Parathyroid adenoma (tissue), 2 donors: ENCODE measurements around the gene ZNF787.
A peak's percentile ranks its signal among the peaks of the same experiment; 100 is the strongest.

Experiments
- H2AFZ ChIP-seq: fragments of 300-600 bp; sonication (generic); one replicate; pipeline ENCODE4 v1.7.0; 2017; ENCODE audit warnings: antibody characterized with exemption, mild to moderate bottlenecking
- H3K27ac ChIP-seq: fragments of 300-600 bp; sonication (generic); one replicate; pipeline ENCODE4 v1.7.0; 2017
- H3K27me3 ChIP-seq: fragments of 300-600 bp; sonication (generic); one replicate; pipeline ENCODE4 v1.7.0; 2017; ENCODE audit warnings: low read length; ENCODE audit not compliant: control insufficient read depth, insufficient read depth
- H3K36me3 ChIP-seq: fragments of 300-600 bp; sonication (generic); one replicate; pipeline ENCODE4 v1.7.0; 2017; ENCODE audit warnings: low read length; ENCODE audit not compliant: control insufficient read depth, insufficient read depth
- H3K4me1 ChIP-seq: fragments of 300-600 bp; sonication (generic); one replicate; pipeline ENCODE4 v1.7.0; 2017; ENCODE audit warnings: control low read depth
- H3K4me2 ChIP-seq: fragments of 300-600 bp; sonication (generic); one replicate; pipeline ENCODE4 v1.7.0; 2017; ENCODE audit warnings: low read length
- H3K4me3 ChIP-seq: fragments of 300-600 bp; sonication (generic); one replicate; pipeline ENCODE4 v1.7.0; 2017; ENCODE audit warnings: low read depth, low read length
- H3K79me2 ChIP-seq: fragments of 300-600 bp; sonication (generic); one replicate; pipeline ENCODE4 v1.7.0; 2017; ENCODE audit warnings: control low read depth
- H3K9ac ChIP-seq: fragments of 300-600 bp; sonication (generic); one replicate; pipeline ENCODE4 v1.7.0; 2017; ENCODE audit warnings: mild to moderate bottlenecking
- H3K9me3 ChIP-seq: fragments of 300-600 bp; sonication (generic); one replicate; pipeline ENCODE4 v1.7.0; 2017; ENCODE audit warnings: low read length; ENCODE audit not compliant: control insufficient read depth
- TF ChIP-seq, protein P1 (sequence below): fragments of 300-600 bp; sonication (generic); IDR thresholded peaks from one replicate; pipeline ENCODE4 v1.7.0; 2017; ENCODE audit warnings: antibody characterized with exemption, mild to moderate bottlenecking
- donor health status: primary hyperparathyroidism.

The ZNF787 gene

DNA sequence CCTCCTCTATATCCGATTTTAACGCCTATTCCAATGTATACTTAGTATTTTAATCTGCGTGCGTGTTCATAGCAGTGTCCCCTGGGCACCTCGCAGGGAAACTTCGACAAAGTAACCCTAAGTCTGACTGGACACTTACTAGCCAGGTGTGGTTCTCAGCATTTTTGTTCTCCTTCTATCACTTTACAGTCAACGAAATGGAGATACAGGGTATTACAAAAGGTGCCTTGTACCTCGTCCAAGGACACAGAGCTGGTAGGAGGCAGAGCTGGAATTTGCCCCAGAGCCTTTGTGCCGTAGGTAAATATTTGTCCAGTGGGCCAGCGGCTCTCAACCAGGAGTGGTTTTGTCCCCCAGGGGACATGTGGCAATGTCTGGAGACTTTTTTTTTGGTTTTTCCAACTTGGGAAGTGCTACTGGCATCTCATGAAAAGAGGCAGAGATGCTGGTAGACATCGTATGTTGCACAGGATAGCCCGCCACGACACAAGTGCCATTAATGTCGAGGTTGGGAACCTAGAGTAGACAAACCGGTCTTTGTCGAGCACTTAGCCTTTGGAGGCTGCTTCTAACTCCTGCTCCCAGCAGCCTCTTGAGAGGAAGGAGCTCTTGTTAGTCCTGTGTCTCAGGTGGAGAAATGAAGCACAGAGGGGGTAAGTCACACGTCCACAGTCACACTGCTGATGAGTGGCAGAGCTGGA, 21.1 kb upstream of the ZNF787 start:
- H3K9me3 ChIP-seq, result no peaks in the 10 kb centered on the region
- TF ChIP-seq, protein P1, sequence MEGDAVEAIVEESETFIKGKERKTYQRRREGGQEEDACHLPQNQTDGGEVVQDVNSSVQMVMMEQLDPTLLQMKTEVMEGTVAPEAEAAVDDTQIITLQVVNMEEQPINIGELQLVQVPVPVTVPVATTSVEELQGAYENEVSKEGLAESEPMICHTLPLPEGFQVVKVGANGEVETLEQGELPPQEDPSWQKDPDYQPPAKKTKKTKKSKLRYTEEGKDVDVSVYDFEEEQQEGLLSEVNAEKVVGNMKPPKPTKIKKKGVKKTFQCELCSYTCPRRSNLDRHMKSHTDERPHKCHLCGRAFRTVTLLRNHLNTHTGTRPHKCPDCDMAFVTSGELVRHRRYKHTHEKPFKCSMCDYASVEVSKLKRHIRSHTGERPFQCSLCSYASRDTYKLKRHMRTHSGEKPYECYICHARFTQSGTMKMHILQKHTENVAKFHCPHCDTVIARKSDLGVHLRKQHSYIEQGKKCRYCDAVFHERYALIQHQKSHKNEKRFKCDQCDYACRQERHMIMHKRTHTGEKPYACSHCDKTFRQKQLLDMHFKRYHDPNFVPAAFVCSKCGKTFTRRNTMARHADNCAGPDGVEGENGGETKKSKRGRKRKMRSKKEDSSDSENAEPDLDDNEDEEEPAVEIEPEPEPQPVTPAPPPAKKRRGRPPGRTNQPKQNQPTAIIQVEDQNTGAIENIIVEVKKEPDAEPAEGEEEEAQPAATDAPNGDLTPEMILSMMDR, result no peak
- H3K27ac ChIP-seq, result peak overlapping the region; percentile 61
- no peaks in the 10 kb centered on the region for H3K36me3 ChIP-seq
- H3K27me3 ChIP-seq, result no peaks in the 10 kb centered on the region
- H3K79me2 ChIP-seq, result no peaks in the 10 kb centered on the region
- no peak overlapping the region for H3K9ac ChIP-seq
- H3K4me1 ChIP-seq, result no peaks in the 10 kb centered on the region
- peak overlapping the region; percentile 67 for H3K4me3 ChIP-seq
- H3K4me2 ChIP-seq, result peak overlapping the region; percentile 57
- H2AFZ ChIP-seq, result peak overlapping the region; percentile 73

DNA sequence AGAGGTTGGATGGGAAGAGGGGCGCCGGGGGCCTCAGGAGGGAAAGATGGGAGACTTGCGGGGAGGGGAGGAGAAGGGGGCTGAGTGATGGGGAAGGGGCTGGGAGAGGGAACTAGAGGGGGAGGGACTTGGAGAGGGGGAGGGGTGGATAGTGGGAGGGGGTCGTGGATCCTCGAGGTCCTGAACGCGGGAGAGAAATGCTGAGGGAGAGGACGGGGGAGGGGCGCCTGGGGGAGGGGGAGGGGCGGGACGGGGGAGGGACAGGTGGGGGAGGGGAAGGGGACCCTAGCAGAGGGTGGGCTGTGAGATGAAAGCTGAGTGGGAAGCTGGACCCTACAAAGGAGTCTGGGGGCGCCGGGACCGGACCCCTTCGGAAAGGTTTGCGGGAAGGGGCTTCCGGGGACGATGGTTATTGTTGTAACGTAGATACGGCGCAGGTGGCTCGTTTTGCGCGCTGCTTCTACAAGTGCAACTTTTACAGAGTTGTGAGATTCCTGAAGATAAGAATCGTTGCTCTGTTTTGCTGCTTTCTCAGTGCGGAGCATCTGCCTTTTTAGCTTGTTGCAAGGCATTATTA, 20.4 kb upstream of the ZNF787 start:
- TF ChIP-seq, protein P1, result no peak
- Histone ChIP-seq H3K36me3 (no peaks in the 10 kb centered on the region), H3K79me2 (no peaks in the 10 kb centered on the region), H3K4me3 (peak overlapping the region; percentile 67), H3K4me2 (peak overlapping the region; percentile 57), H3K4me1 (no peaks in the 10 kb centered on the region), H3K27me3 (no peaks in the 10 kb centered on the region), H3K9ac (no peak overlapping the region), H2AFZ (peak overlapping the region; percentile 88), H3K27ac (peak overlapping the region; percentile 88), H3K9me3 (no peaks in the 10 kb centered on the region)

DNA sequence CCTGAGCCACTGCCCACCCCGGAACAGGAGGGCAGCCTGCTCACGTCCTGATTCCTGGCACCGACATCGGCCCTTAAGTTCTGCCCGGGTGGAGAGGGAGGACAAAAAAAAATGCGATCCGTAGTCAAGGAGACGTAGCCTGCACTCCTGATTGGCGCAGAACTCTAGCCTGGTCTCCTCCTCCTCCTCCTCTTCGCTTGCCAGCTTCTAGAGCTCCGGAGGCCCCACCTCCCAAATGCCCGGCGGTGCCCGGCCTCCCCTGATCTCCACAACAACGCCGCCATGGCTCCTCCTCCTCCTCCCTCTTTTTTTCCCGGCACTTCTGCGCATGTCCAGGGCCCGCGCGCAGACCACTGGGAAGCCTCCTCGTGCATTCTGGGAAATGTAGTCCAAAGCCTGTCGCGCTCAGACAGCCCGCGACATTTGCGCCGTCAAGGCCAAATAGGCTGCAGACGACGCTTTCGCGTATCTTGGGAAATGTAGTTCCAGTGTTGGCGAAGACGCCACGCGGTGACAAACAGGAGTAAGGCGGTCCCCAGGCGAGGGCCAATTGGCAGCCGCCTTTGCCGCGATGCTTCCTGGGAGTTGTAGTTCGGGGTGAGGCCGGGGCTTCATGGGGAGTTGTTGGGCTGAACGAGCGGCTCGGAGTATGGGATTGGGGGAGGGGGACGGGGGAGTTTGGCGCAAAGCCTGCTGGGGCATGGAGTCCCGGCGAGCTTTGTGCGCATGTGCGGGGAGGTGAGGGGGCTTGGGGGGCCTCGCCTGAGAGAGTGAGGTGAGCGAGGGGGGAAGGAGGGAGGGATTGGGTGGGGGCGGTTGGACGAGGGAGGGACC, 19.7 kb upstream of the ZNF787 start, which contains the start of gene ZNF444:
Gene ZNF444 (plus strand): TSS at position 705 of the 834 bp plus-strand sequence. CDS start 5,625 bp downstream, outside the sequence.
- H3K27me3 ChIP-seq, result no peaks in the 10 kb centered on the region
- no peaks in the 10 kb centered on the region for H3K4me1 ChIP-seq
- TF ChIP-seq, protein P1, result no peak
- H3K27ac ChIP-seq, result peak within 1 kb of the TSS; percentile 88
- no peaks in the 10 kb centered on the region for H3K79me2 ChIP-seq
- H3K36me3 ChIP-seq, result no peaks in the 10 kb centered on the region
- H3K9me3 ChIP-seq, result no peaks in the 10 kb centered on the region
- H3K9ac ChIP-seq, result peak within 1 kb of the TSS; percentile 50
- H3K4me3 ChIP-seq, result peak within 1 kb of the TSS; percentile 67
- H2AFZ ChIP-seq, result peak within 1 kb of the TSS; percentile 88
- H3K4me2 ChIP-seq, result peak within 1 kb of the TSS; percentile 88

DNA sequence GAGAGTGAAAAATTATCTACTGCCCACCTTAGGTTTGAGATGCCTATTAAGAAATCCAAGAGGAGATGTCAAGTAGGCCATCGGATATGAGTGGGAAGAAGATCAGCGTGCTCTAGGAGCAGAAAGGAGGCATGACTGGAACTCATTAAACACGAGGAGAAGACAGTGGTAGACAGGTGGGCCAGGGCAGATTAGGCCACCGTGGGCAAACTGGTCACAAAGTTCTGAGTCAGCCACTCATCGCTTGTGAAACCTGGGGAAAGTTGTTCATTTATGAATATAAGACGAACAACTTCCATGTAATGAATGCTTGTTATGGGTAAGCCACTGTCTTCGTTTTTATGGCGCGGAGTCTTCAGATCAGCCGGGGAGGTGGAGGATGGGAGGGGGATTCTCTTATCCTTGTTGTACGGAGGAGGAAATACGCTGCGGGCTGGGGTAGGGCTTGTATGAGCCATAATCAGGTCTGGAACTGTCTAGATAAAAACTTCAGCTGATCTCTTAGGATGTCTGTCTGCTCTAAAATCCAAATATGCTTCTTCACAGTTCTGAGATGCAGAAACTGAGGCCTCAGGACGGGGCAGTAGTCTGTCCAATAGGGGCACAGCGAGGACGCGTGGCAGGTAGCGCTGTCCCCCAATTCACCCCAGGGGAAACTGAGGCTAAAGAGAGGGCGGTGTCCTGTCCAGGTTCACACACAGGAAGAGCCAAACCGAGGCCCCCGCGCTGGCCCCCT, 18.9 kb upstream of the ZNF787 start:
- Histone ChIP-seq H3K27me3 (no peaks in the 10 kb centered on the region), H3K27ac (peak overlapping the region; percentile 88), H3K36me3 (no peaks in the 10 kb centered on the region), H3K4me2 (peak overlapping the region; percentile 88), H3K79me2 (no peaks in the 10 kb centered on the region), H2AFZ (peak overlapping the region; percentile 88), H3K4me1 (no peaks in the 10 kb centered on the region), H3K9me3 (no peaks in the 10 kb centered on the region), H3K4me3 (peak overlapping the region; percentile 67), H3K9ac (peak overlapping the region; percentile 50)
- TF ChIP-seq, protein P1, result no peak
